Activated T-cell treated with anti-CD3 and anti-CD28 coated beads, Interleukin-2, amount 50 U/mL, for 1 hour (primary cell): Measurements from ENCODE around the gene DISP3.

Source experiments
- DNase-seq: peaks from one replicate; pipeline ENCODE4 v3.0.0-alpha.2; 2020

The DISP3 gene

DNA sequence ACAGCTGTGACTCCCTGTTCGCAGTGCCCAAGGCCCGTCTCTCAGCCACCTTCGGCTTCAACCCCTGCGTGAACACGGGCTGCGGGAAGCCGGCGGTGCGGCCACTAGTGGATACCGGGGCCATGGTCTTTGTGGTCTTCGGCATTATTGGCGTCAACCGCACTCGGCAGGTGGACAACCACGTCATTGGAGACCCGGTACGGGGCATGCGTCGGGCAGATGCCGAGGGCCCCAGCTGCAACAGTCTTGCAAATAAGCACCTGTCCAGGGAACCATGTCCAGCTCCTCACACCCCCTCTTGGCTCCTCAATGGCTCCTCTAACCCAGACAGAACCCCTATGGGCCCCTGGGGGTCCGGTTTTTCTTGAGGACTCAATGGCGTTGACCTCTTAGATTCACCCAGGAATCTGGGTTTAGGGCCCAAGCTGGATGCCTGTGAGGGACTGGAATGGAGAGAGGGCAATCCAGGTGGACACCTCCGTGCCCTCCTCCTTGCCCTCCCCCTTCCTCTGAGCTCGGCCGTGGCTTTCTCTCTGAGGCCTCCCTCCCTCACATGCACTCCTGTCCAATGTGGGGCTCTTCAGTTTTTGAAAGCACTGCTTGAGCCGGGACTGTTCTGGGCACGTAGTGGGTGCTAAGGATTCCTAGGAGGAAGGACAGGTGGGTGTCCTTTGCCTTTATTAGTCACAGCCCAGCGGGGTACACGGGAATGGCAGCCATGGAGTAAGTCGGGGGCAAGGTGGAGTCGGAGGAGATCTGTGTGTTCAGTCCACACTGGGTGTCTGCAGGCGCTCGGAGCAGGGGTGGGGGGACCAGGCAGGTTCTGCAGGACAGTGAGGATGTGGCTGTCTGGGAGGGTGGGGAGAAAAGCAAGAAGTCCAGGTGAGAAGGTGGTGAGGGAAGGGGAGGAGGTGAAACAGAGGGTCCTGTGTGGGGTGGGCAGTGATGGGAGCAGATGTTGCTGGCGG, 51.1 kb downstream of the DISP3 start:
- no peak for DNase-seq

DNA sequence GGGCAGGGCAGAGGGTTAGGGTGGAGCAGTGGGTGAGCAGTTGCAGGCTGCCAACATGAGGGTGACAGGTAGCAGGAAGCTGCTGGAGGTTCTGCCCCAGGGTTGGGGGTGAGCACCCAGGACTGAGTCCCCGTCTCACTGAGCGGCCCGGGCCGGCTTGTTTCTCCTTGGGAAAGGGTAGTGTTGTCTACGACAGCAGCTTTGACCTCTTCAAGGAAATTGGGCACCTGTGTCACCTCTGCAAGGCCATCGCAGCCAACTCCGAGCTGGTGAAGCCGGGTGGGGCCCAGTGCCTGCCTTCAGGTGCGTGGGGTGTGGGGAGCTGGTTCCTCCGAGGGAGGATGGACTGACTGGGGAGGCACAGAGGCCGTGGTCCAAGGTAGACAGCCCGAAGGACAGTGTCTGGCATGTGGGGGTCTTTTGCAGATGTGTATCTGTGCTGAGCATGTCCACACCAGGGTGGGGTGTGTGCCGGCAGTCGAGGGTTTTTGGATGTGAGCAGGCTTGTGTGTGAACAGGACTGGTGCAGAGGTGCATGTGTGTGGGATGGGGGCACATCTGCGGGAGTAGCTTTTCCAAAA, 51.9 kb downstream of the DISP3 start:
- DNase-seq: no peak

DNA sequence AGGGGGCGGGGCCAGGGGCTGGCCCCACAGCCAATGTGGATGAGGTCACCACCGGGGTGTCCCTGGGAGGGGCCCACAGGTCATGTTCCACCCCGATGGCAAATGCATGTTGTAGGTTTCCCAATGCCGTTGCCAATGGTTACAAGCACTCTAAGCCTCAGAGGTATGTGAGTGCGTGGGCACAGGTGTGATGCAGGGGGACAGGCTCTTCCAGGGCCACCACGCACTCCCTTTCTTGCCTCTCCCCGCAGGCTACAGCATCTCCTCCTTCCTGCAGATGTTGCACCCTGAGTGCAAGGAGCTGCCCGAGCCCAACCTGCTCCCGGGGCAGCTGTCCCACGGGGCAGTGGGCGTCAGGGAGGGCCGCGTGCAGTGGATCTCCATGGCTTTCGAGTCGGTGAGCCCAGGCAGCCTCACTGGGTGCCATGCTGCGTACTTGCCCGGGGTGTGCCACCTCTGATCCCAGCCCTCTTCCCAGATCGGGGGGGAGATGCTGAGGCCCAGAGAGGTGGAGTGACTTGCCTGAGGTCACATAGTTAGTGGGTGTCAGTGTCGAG, 52.4 kb downstream of the DISP3 start:
- no peak for DNase-seq

DNA sequence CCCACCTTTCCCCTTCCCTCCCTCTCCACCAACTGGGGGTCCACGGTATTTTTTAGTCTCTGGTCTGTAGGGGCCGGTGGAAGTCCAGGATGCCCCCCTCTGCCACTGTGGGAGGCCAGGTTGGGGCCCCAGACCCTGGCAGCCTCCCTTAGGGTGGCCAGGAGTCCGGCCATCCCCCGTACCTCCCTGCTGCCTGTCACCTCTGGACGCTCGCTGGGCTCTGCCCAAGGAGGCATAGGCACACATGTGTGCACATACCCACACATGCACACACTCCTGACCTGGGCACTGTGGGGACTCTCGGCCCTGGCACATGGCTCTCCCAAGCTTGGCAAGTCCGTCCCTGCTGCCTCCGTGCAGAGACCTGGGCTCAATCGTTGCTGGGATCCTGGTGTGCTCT, 53.0 kb downstream of the DISP3 start:
- DNase-seq: no peak

DNA sequence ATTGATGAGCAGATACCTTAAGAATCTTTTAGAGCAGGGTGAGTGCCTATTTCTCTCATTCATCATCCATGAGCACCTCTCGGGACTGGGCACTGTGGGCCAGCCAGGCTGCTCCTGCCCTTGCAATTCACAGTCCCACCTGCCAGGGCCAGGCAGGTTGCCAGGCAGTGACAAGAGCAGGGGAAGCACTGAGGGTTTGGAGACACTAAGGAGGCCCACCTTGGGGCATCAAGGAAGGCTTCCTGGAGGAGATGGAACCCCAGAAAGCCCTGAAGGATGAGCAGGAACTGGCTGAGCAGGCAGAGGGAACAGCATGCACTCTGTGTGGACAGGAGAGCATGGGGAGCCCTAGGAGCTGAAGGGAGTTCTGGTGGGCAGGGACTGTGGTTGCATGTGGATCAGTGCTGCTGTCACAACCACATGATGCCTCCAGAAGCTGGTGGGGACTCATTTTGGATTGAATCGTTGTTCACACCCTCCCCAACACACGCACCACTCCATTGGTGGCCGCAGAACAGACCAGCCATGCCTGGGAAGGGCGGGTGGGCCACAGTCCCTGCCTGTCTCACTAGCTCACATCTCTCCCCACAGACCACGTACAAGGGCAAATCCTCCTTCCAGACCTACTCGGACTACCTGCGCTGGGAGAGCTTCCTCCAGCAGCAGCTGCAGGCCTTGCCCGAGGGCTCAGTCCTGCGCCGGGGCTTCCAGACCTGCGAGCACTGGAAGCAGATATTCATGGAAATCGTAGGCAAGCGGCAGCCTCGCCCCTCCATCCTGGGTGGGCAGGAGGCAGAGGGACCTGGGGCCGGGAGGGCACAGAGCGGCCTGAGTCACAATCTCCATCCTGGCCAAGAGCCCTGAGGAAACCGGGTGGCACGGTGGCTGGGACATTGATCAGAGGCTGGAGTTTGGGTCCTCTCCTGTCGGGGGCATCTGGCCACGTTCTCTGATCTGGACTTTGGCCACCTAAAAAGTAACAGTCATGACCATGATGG, 55.1 kb downstream of the DISP3 start:
- DNase-seq: no peak

DNA sequence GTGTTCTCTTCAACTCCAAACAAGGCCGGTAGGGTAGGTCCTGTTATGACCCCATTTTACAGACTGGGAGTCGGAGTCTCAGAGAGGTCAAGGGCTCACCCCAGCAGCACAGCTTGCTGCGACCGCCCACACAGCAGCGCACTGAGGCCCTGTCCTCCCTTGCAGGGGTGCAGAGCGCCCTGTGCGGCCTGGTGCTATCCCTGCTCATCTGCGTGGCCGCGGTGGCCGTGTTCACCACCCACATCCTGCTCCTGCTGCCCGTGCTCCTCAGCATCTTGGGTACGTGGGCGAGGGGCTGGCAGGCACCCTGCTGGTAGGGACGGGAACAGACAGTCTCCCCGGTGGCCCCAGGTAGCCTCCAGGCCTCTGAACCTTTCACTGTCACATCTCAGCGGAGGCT, 55.9 kb downstream of the DISP3 start:
- DNase-seq: no peak

DNA sequence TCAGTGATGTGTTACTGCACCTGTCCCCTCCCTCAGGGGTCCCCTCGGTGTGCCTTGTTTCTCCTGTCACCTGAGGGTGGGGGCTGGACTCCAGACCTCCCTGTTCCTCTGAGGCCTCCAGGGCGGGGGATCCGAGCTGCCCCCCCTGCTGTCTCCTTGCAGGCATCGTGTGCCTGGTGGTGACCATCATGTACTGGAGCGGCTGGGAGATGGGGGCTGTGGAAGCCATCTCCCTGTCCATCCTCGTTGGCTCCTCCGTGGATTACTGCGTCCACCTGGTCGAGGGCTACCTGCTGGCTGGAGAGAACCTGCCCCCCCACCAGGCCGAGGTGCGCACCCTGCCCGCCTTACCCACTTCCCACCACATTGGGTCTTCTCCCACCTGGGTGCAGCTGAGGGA, 56.4 kb downstream of the DISP3 start:
- DNase-seq: no peak

DNA sequence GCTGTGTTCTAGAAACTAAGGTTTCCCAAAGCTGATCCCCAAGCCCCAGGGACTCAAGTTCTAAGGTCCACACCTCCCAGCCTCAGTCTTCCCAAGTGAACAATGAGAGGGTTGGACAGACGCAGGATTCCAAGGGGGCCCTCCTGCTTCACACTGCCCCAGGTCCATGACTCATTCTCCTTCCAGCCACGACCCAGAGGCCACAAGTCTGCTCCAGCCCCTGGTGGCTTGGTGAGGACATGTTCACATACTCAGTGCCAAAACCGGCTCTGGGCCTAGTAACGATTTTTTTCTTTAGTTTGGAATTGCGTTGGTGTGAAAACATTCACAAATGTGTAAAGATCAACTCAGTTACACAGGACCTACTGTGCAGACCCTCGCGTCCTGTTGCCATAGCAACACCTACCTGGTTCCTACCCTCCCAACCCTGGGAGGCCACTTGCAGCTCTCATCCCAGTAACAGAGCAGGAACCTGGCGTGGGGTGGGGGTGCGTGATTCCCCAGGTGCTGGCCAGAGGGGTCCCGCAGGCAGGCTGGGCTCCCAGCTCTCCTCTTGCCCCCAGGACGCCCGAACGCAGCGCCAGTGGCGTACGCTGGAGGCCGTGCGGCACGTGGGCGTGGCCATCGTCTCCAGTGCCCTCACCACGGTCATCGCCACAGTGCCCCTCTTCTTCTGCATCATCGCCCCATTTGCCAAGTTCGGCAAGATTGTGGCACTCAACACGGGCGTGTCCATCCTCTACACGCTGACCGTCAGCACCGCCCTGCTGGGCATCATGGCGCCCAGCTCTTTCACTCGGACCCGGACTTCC, 57.0 kb downstream of the DISP3 start:
- no peak for DNase-seq

DNA sequence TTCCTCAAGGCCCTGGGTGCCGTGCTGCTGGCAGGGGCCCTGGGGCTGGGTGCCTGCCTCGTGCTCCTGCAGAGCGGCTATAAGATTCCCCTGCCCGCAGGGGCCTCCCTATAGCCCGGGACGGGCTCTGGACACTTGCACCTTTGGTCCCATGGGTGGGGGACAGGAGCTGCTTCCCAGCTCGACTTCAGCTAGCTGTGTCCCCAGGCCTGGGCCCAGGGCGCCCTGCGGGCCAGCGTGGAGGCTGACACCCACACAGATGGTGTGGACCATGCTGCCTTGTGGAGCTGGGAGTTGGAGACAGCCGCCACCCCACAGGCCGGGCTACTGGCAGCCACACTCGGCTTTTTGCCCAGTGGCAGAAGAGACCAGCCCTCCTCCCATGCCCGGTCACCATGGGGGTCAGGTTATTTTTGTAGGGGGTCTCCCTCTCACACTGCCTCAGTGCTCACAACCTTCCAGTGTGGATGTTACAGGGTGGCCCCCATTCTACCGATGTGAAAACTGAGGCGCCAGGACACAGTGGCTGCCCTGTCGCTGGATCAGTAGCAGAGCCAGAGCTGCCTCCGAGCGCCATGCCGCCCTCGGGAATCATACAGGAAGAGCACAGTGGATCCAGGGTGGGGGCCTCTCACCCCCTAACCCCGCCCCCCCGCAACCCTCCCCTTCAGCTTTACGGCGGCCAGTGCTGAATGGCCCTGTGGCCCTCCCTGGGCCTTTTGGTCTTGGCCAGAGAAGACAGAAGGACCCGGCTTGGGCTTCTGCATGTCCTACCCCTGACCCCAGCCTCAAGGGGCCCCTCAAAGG, 57.8 kb downstream of the DISP3 start:
- DNase-seq: no peak

DNA sequence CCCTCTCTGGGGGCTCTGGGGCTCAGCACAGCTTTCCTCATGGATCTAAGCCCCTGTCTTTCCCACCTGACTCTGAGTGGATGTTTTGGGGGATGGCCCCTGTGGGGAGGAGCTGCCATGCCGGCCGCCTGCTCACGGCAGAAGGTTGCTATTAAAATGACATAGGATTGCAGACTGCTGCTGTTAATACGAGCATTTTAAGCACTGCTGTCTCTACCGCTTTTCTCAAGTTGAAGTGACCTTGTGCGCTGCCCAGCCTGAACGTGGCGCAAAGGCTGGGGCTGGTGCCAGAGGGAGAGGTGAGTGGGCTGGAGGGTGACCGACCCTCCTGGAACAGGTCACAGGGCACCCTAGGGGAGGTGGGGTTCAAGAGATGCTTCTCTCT, 58.4 kb downstream of the DISP3 start:
- DNase-seq: no peak

DNA sequence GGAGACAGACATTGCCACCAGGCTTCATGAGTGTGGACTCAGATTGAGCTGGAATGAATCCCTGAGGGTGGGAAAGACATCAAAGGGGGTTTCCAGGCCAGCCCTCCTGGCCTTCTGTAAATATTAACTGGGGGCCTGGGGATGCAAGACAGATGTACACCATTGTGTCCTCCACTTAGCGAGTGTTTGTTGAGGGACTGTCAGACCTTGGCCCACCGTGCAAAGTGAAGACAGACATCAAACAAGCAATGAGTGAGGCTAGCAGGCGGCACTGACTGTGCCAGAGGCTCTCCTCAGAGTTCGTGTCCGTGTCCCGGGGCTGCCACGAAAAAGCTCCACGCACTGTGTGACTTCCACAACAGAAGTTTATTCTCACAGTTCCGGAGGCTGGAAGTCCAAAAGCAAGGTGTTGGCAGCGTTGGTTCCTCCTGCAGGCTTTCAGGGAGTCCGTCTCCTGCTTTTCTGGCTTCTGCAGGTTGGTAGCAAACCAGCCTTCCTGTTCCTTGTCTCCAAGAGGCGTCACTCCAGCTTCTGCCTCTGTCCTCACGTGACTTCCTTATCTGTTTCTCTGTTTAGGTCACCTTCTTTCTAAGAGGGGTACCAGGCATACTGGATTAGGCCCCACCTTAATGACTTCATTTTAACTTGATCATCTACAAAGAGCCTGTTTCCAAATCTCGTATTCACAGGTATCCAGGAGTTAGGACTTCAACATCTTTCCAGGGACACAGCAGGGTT, 59.1 kb downstream of the DISP3 start:
- no peak for DNase-seq

DNA sequence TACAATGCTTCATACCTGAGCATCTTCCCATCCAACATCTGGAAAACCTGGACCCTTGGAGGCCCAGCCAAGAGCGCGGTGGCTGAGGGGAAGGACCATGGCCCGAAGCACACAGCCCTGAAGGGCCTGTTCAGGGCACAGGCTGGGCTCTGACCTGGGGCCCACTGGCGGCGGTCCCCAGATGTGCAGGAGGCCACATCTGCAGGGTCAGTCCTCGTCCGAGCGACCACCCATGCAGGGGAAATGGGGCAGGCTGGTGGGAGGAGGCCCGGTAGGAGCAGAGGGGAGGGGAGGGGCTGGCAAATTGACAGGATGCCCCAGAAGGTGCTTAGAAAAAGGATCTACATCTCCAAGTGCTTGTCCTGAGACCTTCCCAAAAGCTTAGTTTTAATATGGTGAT, 59.9 kb downstream of the DISP3 start:
- no peak for DNase-seq

DNA sequence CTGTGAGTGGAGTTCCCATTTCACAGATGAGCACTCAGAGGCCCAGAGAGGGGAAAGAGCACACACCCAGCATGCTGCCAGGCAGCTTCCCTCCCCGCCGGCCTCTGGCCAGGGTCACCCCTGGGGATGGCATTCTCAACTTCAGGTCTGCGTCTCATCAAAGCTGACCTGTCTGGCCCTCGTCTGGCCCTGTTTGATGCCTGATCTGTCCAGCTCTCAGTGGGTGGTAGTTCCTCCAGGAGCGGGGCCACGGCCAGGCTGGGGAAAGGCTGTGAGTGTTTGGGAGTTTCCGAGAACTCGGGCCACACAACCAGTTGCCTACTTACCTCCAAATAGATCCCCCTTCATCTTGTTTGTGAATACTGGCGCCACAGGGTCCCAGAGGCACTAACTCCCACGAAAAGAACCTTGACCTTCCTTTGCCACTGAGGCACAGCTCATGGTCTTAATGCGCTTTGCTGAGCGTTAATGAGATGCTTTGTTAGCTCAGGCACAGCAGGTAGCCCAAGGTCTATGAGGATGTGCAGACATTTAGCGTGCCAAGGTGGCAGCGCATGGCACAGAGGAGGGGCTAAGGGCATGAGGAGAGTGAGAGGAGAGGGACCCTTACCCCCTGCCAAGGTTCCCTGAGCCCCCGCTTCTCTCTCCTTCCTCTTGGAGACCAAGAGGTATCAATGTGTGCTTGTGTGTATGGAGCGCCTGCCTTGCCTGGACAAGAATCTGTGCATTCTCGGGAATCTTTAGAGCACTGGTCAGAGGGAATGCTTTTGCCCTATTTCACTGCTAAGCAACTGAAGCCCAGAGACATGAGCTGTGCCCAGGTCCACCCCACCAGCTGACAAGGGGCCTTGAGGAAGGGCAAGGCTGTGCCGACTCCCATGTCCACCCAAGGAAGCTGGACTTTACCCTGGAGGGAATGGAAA, 61.2 kb downstream of the DISP3 start:
- DNase-seq: no peak

DNA sequence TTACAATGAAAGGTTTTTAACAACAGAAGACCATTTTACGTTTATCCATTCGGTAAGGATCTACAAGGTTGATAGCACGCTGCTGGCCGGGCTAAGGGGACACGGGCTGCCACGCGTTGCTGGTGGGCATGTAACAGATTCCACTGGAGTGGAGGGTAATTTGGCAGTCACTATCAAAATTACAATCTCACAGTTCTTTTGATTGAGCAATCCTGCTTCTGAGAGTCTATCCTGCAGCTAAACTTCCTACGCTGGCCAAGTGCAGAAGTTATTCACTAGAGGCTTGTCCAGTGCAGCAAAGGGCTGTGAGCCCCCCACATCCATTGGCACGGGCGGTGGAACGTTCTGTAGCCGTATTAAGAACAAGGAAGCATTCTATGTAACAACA, 61.8 kb downstream of the DISP3 start:
- no peak for DNase-seq

DNA sequence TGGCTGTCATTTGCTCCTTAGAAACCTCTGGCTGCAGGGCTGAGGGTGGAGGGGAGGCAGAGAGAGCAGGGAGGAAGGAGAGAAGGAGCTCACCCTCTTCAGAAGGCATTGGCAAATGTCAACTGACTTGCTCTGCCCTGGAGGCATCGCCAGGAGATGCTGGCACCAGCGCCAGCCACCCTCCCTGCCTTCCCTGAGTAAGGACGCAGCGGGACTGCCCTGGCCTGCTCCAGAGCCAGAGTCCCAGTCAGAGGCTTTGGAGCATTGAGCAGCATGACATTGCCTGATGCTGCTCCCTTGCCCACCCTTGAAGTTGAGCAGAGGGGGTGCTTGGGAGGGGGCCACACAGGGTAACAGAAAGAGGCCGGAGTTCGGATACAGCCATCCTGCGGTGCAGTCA, 62.3 kb downstream of the DISP3 start:
- no peak for DNase-seq

DNA sequence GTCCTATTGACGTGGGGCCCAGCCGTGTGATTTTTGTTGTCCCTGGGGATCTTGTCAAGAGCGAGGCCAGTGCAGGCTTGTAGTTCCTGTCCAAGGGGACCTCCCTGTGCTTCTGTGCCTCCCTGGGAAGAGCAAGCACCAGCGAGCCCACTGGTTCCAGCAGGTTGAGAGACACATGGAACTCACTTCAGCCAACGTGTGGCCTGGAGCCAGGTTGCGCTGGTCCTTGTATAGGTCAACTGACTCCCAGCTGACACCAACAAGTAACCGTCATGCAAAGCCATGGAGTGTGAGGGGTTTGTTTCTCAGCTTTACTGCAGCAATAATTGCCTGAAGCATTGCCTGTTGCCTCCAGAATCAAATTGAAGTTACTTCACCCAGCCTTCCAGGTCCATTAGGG, 63.0 kb downstream of the DISP3 start:
- DNase-seq: no peak

DNA sequence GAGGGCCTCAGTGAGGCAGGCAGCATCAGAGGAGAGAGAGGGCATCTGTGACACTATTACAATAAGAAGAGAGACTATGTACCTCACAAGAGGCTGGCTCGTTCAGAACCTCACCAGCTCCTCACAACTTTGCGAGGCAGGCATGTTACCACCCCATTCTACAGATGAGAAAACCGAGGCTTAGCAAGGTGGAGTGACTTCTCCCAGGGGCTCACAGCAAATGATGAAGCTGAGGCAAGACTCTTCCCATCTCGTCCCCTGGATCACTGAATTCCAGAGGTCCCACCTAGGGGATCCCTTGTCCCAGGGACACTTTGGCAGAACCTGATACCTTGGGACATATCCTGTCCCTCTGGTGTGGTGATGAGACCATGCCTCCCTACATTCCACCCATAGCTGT, 64.4 kb downstream of the DISP3 start:
- DNase-seq: no peak

DNA sequence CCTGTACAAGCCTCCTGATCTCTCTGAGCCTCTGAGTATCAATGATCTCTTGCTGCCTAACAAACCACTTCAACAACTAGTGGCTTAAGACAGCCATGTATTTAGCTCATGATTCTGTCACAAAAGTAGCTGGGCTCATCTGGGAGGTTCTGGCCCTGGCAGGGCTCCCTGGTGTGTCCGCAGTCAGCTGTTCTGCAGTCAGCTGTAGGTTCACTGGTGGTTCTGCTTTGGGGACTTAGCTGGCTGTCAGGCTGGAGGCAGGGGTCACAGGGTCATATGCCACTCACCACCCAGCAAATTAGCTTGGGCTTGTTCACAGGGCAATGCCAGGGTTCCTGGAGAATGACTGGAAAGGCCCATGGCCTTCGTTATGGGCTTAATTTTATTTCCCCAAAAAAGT, 64.8 kb downstream of the DISP3 start:
- DNase-seq: no peak

DNA sequence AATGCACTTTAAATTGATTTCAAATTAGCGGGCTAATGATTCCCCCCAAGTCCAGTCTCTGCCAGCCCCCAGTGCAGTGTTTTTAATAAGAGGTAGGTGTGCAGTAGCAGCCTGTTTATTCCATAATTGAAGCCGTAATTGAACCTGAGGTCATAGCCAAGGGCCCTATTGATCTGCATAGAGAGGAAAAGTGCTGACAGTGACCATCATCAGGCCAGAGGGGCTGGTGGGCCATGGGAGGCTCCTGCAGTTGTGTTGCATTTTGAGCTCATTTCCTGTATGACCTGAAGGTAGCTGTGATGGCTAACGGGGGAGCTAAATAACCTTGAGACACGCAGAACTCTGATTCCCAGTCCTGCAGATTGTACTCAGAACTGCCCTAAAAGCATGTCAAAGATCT, 67.5 kb downstream of the DISP3 start:
- DNase-seq: no peak
